NB4 (cell line): ENCODE results near the gene C2CD2L.

Experiments used
- DNase-seq: peaks from one replicate; pipeline ENCODE4 v3.0.0; 2010; ENCODE audit warnings: low read depth
- H3K4me3 ChIP-seq: one replicate; pipeline ENCODE4 v1.5.1; 2011; ENCODE audit warnings: mild to moderate bottlenecking, low read depth, low read length, moderate library complexity
- CTCF ChIP-seq: IDR thresholded peaks from one replicate; pipeline ENCODE4 v1.5.1; 2012; ENCODE audit warnings: low read depth, low read length
- MAX ChIP-seq: IDR thresholded peaks from 2 replicates; pipeline ENCODE4 v1.6.1; 2011; ENCODE audit warnings: low read depth, low read length
- MYC ChIP-seq: IDR thresholded peaks from 2 replicates; pipeline ENCODE4 v1.6.1; 2011; ENCODE audit warnings: low read depth, low read length
- POLR2A ChIP-seq: IDR thresholded peaks from 2 replicates; pipeline ENCODE4 v1.6.1; 2011; ENCODE audit warnings: mild to moderate bottlenecking; ENCODE audit not compliant: insufficient read length; ENCODE audit errors: extremely low read depth

Gene C2CD2L

GRCh38 chr11:119167933-119168332, 60.8 kb downstream of the C2CD2L start:
- TF ChIP-seq MAX (no peak), POLR2A (no peak), MYC (no peak), CTCF (no peak)
- H3K4me3 ChIP-seq, result no peak overlapping the region
- DNase-seq, result no peak
